ENCODE measurements around the gene CALHM5.

GRCh38 chr6:116568821-116569755 lies 57.6 kb downstream of the CALHM5 start:
- no peak for TF ChIP-seq SMC3 (IDR thresholded peaks at IDR 0.05; ENCODE audit: low read depth, low read length)
- TF ChIP-seq CTCF (conservative IDR thresholded peaks at IDR 0.05; ENCODE audit: low read depth, low read length): no peak
- no peak for TF ChIP-seq ELK1 (IDR thresholded peaks at IDR 0.05; ENCODE audit: borderline replicate concordance, low read depth, low read length)
- no peak for TF ChIP-seq POLR2A (IDR thresholded peaks at IDR 0.05; ENCODE audit: low read depth, low read length)
- TF ChIP-seq RAD21 (IDR thresholded peaks at IDR 0.05; ENCODE audit: low read length): no peak
- TF ChIP-seq BHLHE40 (IDR thresholded peaks at IDR 0.05; ENCODE audit: low read depth, low read length): no peak
- TF ChIP-seq MAFK (IDR thresholded peaks at IDR 0.05; ENCODE audit: low read depth, low read length): no peak
- no peak for TF ChIP-seq RFX5 (IDR thresholded peaks at IDR 0.05; ENCODE audit: low read depth, low read length)
- no peak for TF ChIP-seq MAZ (IDR thresholded peaks at IDR 0.05; ENCODE audit: borderline replicate concordance, low read depth, low read length)
- TF ChIP-seq NFE2L2 (IDR thresholded peaks at IDR 0.05; ENCODE audit: low read depth, low read length): no peak
- TF ChIP-seq RCOR1 (IDR thresholded peaks at IDR 0.05; ENCODE audit: insufficient replicate concordance, low read length): no peak
- TF ChIP-seq CEBPB (IDR thresholded peaks at IDR 0.05; ENCODE audit: low read depth, low read length): no peak
- TF ChIP-seq FOS (IDR thresholded peaks at IDR 0.05; ENCODE audit: low read depth, low read length): no peak
- no peak for TF ChIP-seq USF2 (IDR thresholded peaks at IDR 0.05; ENCODE audit: low read depth, low read length)
